ENCODE results near the gene DAPK2.

DAPK2 gene

DNA sequence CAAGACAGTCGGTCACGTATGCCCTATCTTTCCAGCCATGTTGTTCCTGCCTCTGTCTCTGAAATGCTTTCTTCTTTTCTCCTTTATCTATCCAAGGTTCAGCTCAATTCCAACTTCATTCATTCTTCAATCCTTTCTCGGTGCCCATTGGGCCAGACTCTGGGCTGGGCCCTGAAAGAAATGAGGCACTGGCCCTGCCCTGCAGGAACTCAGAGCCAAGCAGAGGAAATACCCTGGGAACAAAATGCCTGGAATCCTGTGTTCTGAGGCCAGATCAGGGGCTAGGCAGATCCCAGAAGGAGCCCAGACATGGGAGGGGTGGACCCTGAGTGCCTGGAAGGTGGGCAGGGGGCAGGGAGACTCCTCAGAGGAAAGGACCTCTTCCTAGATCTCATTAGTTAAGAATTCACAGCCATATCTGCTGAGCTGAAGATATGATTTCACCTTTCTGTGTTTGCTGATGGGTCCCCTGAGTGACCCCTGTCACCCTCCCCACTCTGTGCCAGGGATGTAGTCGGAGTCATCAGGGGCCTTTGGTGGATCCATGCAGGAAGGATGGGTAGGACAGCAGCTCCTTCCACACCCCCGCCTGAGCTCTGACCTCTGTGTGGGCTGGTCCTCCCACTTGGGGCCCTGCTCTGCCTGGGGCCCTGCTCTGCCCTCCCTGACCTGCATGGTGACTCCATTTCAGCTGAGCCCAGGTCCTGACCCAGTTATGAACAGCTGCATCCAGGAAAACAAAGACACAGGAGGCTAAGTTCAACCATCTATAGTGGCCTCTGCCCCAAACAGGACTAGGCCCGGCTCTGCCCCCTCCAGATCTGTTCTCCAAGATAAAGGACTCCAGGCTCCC, 5.3 kb upstream of the DAPK2 start:
- H3K27ac ChIP-seq: no peak overlapping the region
- TF ChIP-seq, protein P1, sequence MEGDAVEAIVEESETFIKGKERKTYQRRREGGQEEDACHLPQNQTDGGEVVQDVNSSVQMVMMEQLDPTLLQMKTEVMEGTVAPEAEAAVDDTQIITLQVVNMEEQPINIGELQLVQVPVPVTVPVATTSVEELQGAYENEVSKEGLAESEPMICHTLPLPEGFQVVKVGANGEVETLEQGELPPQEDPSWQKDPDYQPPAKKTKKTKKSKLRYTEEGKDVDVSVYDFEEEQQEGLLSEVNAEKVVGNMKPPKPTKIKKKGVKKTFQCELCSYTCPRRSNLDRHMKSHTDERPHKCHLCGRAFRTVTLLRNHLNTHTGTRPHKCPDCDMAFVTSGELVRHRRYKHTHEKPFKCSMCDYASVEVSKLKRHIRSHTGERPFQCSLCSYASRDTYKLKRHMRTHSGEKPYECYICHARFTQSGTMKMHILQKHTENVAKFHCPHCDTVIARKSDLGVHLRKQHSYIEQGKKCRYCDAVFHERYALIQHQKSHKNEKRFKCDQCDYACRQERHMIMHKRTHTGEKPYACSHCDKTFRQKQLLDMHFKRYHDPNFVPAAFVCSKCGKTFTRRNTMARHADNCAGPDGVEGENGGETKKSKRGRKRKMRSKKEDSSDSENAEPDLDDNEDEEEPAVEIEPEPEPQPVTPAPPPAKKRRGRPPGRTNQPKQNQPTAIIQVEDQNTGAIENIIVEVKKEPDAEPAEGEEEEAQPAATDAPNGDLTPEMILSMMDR (IDR thresholded peaks at IDR 0.05): no peak
- no peak for TF ChIP-seq ZFX (IDR thresholded peaks at IDR 0.05; ENCODE audit: borderline replicate concordance)

DNA sequence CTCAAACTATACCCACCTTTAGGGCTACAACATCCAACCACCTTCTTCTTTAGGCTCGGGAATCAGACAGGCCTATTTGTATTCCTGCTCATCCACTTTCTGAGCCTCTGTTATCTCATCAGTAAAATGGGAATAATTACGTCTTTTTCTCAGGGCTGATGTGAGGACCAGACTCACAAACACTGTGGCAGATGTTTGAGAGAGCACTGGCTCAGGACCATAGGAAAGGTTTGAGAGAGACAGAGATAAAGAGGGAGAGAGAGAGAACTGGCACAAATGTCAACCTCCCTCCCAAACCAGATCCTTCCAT, 4.8 kb upstream of the DAPK2 start:
- no peak overlapping the region for H3K27ac ChIP-seq
- no peak for TF ChIP-seq ZFX (IDR thresholded peaks at IDR 0.05; ENCODE audit: borderline replicate concordance)
- TF ChIP-seq, protein P1 (IDR thresholded peaks at IDR 0.05): no peak

DNA sequence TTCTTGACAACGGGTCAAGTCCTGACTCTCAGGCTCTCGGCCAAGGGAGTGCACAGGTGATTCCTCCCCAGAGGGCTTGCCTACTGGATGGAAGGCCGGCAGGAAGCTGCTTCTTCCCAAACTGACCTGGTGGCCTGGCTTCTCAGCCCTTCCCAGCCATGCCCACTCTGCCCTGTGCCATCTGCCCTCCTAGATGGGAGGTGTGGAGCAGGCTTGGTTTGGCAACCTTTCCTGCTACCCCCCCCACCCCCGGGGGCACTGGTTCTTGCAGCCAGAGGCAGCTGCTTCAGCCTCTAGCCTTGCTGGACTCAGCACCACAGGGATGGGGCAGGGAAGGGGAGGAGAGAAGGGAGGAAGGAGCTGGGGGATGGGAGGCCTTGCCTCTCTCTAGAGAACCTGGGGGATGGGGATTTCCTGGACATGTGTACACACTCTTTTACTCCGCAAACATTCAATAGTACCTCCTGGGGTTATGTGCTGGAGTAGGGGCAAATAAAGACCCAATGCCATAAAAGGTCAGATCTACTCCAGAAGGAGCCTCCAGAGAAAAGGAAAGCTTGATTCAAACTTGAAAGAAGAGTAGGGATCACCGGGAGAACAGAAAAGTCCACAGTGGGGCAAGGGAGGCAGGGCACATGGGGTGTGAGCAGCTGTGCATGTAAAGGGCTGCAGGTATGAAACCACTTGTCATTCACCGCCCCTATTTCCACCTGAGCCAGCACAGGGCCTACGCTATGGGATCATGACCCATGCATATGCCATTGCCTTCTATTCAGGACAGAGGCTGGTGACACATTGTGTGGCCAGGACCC, 4.2 kb upstream of the DAPK2 start:
- TF ChIP-seq, protein P1 (IDR thresholded peaks at IDR 0.05): no peak
- TF ChIP-seq ZFX (IDR thresholded peaks at IDR 0.05; ENCODE audit: borderline replicate concordance): no peak
- no peak overlapping the region for H3K27ac ChIP-seq

DNA sequence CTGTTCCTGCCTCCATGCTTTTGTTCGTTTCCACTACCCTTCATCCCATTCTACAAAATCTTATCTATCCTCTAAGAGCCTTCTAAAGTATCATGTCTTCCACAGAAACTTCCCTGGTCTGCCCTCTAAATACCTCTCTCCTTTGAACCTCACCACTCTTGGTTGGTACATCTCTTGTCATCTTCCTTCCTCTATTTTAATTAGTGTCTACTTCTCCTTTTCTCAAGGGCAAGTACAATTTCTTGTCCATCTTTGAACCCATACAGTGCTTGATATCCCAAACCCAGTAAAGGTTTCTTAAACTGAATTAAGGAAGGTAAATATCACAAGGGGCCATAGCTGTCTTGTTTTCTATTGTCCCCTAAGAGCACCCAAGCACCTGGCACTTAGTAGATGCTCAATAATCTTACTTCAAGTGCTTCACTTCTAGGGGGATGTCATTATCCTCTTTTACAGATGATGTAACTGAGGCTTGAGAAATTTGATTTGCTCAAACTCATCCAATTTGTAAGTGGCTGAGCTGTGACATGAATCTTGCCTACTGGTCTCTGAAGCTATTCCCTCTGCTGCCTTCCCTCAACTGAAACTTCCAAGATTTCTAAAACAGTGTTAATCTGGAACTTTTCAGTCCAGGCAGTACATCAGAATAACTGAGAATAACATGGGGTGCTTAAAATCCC, 2.6 kb upstream of the DAPK2 start:
- no peak overlapping the region for H3K27ac ChIP-seq
- TF ChIP-seq ZFX (IDR thresholded peaks at IDR 0.05; ENCODE audit: borderline replicate concordance): no peak
- TF ChIP-seq, protein P1 (IDR thresholded peaks at IDR 0.05): no peak

DNA sequence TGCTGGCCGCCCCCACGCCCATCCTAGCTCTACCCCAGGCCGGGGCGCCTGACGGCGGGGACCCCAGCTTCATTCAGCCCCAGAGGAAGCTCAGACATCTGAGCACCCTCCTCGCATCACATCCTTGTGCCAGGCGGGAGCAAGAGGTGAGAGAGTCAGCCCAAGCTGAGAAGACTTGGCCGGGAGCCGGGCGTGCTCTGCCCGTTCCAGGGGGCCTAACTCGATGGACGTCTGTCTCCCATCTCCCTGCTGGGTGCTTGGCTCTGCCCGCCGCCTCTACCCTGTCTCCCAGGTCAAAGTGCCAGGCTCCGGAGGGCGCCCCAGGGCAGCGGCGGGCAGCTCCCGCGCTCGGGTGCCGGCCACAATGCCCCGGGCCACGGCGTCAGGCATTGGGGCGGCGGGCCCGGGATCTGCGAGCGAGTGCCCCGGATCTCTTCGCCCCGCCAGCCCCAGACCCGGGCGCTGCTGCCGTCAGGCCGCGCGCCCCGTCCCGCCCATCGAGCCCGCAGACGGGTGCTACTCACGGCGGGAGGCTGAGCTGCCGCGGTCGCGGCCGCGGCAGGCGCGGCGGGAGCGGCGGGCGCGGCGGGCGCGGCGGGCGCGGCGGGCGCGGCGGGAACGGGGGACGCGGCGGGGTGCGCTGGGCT, 388 bp downstream of the DAPK2 start:
- no peak overlapping the region for H3K27ac ChIP-seq
- no peak for TF ChIP-seq ZFX (IDR thresholded peaks at IDR 0.05; ENCODE audit: borderline replicate concordance)
- TF ChIP-seq, protein P1 (IDR thresholded peaks at IDR 0.05): no peak

DNA sequence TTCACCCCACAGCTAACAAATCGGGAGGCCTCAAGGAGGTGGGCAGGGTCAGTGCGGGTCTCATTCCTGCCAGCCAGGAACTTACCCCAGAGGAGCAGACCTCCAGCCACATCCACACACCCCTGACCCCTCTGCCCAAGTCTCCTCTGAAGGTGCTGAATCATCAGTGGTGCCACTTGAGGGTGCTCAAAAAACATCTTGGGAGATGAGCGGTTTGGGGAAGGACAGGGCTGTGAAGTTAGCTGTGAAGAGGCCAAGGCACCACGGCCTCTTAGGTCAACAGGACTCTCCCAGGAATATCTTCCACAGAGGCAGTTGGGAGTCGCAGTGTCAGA, 1.2 kb downstream of the DAPK2 start:
- no peak overlapping the region for H3K27ac ChIP-seq
- TF ChIP-seq, protein P1 (IDR thresholded peaks at IDR 0.05): no peak
- no peak for TF ChIP-seq ZFX (IDR thresholded peaks at IDR 0.05; ENCODE audit: borderline replicate concordance)

Measured in 22Rv1 (cell line).